ENCODE measurements around the gene HLA-B.
"Not testable (repeated sequence)": the region's sequence is repeated elsewhere in the genome, so short reads cannot be mapped to it uniquely, and the experiment has no call there.

Gene HLA-B

GRCh38 chr6:31356946-31357466 lies at the start of gene HLA-B:
TSS of gene HLA-B (minus strand) at chr6:31357179. CDS start at chr6:31357158, 21 bp downstream.
- DNase-seq (ENCODE audit: low spot score) = peak; percentile 89

GRCh38 chr6:31405996-31406395 lies 49.0 kb upstream of the HLA-B start:
- no peak for DNase-seq (ENCODE audit: low spot score)

- not testable (repeated sequence) for DNase-seq (ENCODE audit: low spot score)
Observed at GRCh38 chr6:31404061-31404364, 47.0 kb upstream of the HLA-B start.

GRCh38 chr6:31403283-31404060 lies 46.5 kb upstream of the HLA-B start, which contains the start of gene MICA:
TSS of gene MICA (plus strand) at chr6:31403595. CDS start at chr6:31403633, 38 bp downstream.
- peak; percentile 92 for DNase-seq (ENCODE audit: low spot score)

- peak; percentile 84 for DNase-seq (ENCODE audit: low spot score)
Observed at GRCh38 chr6:31402324-31403282, 45.6 kb upstream of the HLA-B start.

GRCh38 chr6:31401403-31401802 lies 44.4 kb upstream of the HLA-B start:
- peak; percentile 27 for DNase-seq (ENCODE audit: low spot score)

- peak; percentile 59 for DNase-seq (ENCODE audit: low spot score)
Observed at GRCh38 chr6:31400467-31401289, 43.7 kb upstream of the HLA-B start.

GRCh38 chr6:31399589-31400466 lies 42.8 kb upstream of the HLA-B start:
- DNase-seq (ENCODE audit: low spot score) = peak; percentile 81

- no peak for DNase-seq (ENCODE audit: low spot score)
Observed at GRCh38 chr6:31397901-31398525, 41.0 kb upstream of the HLA-B start.

GRCh38 chr6:31397153-31397499 lies 40.1 kb upstream of the HLA-B start:
- DNase-seq (ENCODE audit: low spot score) = not testable (repeated sequence)

GRCh38 chr6:31396422-31397152 lies 39.6 kb upstream of the HLA-B start:
- DNase-seq (ENCODE audit: low spot score) = peak; percentile 90

GRCh38 chr6:31395832-31396231 lies 38.9 kb upstream of the HLA-B start:
- no peak for DNase-seq (ENCODE audit: low spot score)

- no peak for DNase-seq (ENCODE audit: low spot score)
Observed at GRCh38 chr6:31394381-31394780, 37.4 kb upstream of the HLA-B start.

- no peak for DNase-seq (ENCODE audit: low spot score)
Observed at GRCh38 chr6:31393932-31394331, 37.0 kb upstream of the HLA-B start.

GRCh38 chr6:31389802-31390132 lies 32.8 kb upstream of the HLA-B start:
- DNase-seq (ENCODE audit: low spot score) = not testable (repeated sequence)

GRCh38 chr6:31388916-31389801 lies 32.2 kb upstream of the HLA-B start:
- DNase-seq (ENCODE audit: low spot score) = not testable (repeated sequence)

- no peak for DNase-seq (ENCODE audit: low spot score)
Observed at GRCh38 chr6:31386977-31387376, 30.0 kb upstream of the HLA-B start.

GRCh38 chr6:31386099-31386498 lies 29.1 kb upstream of the HLA-B start:
- no peak for DNase-seq (ENCODE audit: low spot score)

- DNase-seq (ENCODE audit: low spot score) = no peak
Observed at GRCh38 chr6:31385041-31385440, 28.1 kb upstream of the HLA-B start.
